K562 (cell line): ENCODE data around the gene MYO3B. TPM values are rescaled to one million over a fixed set of nuclear protein-coding genes. Genes with fewer than 3 reads are reported as not detected.

ENCODE experiments used
- BHLHE40 ChIP-seq: IDR thresholded peaks from 2 replicates; pipeline ENCODE4 v1.6.1; 2011; ENCODE audit warnings: low read length, improper control_type of control experiment
- CEBPG ChIP-seq, 3 experiments: fragments of 200-800 bp in 1 of 3; sonication (Bioruptor generic) in 1 of 3; sonication (generic) in 1 of 3; formaldehyde crosslinking in 1 of 3; IDR thresholded peaks in 2 of 3; conservative IDR thresholded peaks in 1 of 3; 2 replicates each; pipeline versions ENCODE4 v1.6.1 to v1.8.0; 2016 to 2022; ENCODE audit warnings: missing compliant biosample characterization in 2 of 3, missing genetic modification characterization in 2 of 3, mild to moderate bottlenecking in 1 of 3, missing genetic modification reagents in 1 of 3
- DEAF1 ChIP-seq: fragments of 450-650 bp; formaldehyde crosslinking; IDR thresholded peaks from 2 replicates; pipeline ENCODE4 v1.4.0; 2020; ENCODE audit warnings: mild to moderate bottlenecking, moderate library complexity
- EP300 ChIP-seq: IDR thresholded peaks from 2 replicates; pipeline ENCODE4 v1.6.1; 2012; ENCODE audit warnings: low read length, improper control_type of control experiment
- FOSL1 ChIP-seq: fragments of 200-800 bp; sonication (Bioruptor generic); conservative IDR thresholded peaks from 2 replicates; pipeline ENCODE4 v1.6.1; 2016; ENCODE audit warnings: missing genetic modification characterization, missing compliant biosample characterization
- HDAC2 ChIP-seq: fragments of 450-650 bp; IDR thresholded peaks from 2 replicates; pipeline ENCODE4 v1.6.1; 2016; ENCODE audit warnings: mild to moderate bottlenecking
- KLF16 ChIP-seq: IDR thresholded peaks from 2 replicates; pipeline ENCODE4 v1.6.1; 2016; ENCODE audit warnings: antibody characterized with exemption
- PHB2 ChIP-seq: fragments of 450-650 bp; IDR thresholded peaks from 2 replicates; pipeline ENCODE4 v1.6.1; 2017; ENCODE audit warnings: low read depth
- RBM25 ChIP-seq: fragments of 200-400 bp; formaldehyde crosslinking; IDR thresholded peaks from 2 replicates; pipeline ENCODE4 v1.6.1; 2018; ENCODE audit warnings: low read length, low read depth, moderate library complexity; ENCODE audit not compliant: severe bottlenecking
- RREB1 ChIP-seq: fragments of 250-450 bp; sonication (Bioruptor Pico); IDR thresholded peaks from 2 replicates; pipeline ENCODE4 v1.4.0; 2020
- SMAD4 ChIP-seq: fragments of 250-450 bp; sonication (Bioruptor Pico); conservative IDR thresholded peaks from 2 replicates; pipeline ENCODE4 v1.8.0; 2021; ENCODE audit warnings: inconsistent platforms, mild to moderate bottlenecking, moderate library complexity
- STAT5B ChIP-seq: fragments of 250-450 bp; sonication (Bioruptor Pico); IDR thresholded peaks from 2 replicates; pipeline ENCODE4 v1.8.0; 2021; ENCODE audit warnings: mild to moderate bottlenecking, inconsistent platforms
- TCF3 ChIP-seq: sonication (generic); formaldehyde crosslinking; IDR thresholded peaks from 2 replicates; pipeline ENCODE4 v1.4.0; 2020; ENCODE audit warnings: mild to moderate bottlenecking, missing genetic modification reagents
- TEAD1 ChIP-seq, 2 experiments: fragments of 450-650 bp in 1 of 2; sonication (generic) in 1 of 2; formaldehyde crosslinking; IDR thresholded peaks; 2 replicates each; pipeline versions ENCODE4 v1.4.0 to v1.8.0; 2020 to 2022; ENCODE audit warnings: mild to moderate bottlenecking in 2 of 2, missing genetic modification reagents in 1 of 2
- TRIM24 ChIP-seq, 2 experiments: fragments of 450-650 bp; IDR thresholded peaks; 2 replicates each; pipeline ENCODE4 v1.6.1; 2016
- ZNF197 ChIP-seq: fragments of 200-800 bp; sonication (Bioruptor generic); IDR thresholded peaks from 2 replicates; pipeline ENCODE4 v1.6.1; 2016; ENCODE audit warnings: low read depth, missing genetic modification characterization, missing compliant biosample characterization
- ZNF584 ChIP-seq: fragments of 200-800 bp; sonication (Bioruptor generic); IDR thresholded peaks from 2 replicates; pipeline ENCODE4 v1.6.1; 2016; ENCODE audit warnings: low read depth, mild to moderate bottlenecking, missing genetic modification characterization, missing compliant biosample characterization
- polyA plus RNA-seq, 8 experiments: library from polyadenylated mRNA; depleted of rRNA in 4 of 8; stranded (reverse) in 5 of 8; unstranded in 3 of 8; fragments of >200 nt; fragmentation: Nextera tagmentation in 2 of 8; fragmentation: Illumina TruSeq in 1 of 8; extraction: Ambion mirVana in 2 of 8; extraction: Trizol in 1 of 8; gene quantifications; 2 replicates each; pipeline versions ENCODE4 v1.2.1 to v1.2.3, GENCODE V29; 2011 to 2014; ENCODE audit warnings: inconsistent platforms in 1 of 8, missing spikeins in 1 of 8
- total RNA-seq, 7 experiments: library from RNA; depleted of rRNA in 6 of 7; stranded (reverse); fragments of >200 nt in 6 of 7; fragmentation: Illumina TruSeq in 2 of 7; extraction: Trizol in 2 of 7; gene quantifications; 2 replicates each; pipeline versions ENCODE4 v1.2.1 to v1.2.3, GENCODE V29; 2011 to 2021; ENCODE audit warnings: low replicate concordance in 1 of 7

The MYO3B gene
- total and polyA plus RNA-seq, 9 of the 15 experiments (the other 6 are each of a cell fraction or from before 2014, with no cell fraction given) = 2.7 to 6.5 (median 3.6) TPM

GRCh38 chr2:170462433-170463205, 284.7 kb downstream of the MYO3B start (continued):
- TF ChIP-seq RREB1 = peak; percentile 42; the same call in 1 of the 2 replicates
- peak; percentile 97 to 98 for TF ChIP-seq TRIM24 (IDR thresholded peaks at IDR 0.05)
- TF ChIP-seq RBM25 = no peak
- TF ChIP-seq TCF3 (CRISPR knock-in tag) = peak; percentile 85
- TF ChIP-seq SMAD4 = peak; percentile 68
- TF ChIP-seq FOSL1 (tag) = peak; percentile 57
- no peak for TF ChIP-seq PHB2
- TF ChIP-seq HDAC2 = peak; percentile 91; the same call in 1 of the 2 replicates
- 0 out of 2 replicates have a peak, but pooled peaks have one; percentile 29 for TF ChIP-seq BHLHE40
- peak; percentile 69; the same call in 1 of the 2 replicates for TF ChIP-seq ZNF197 (CRISPR knock-in tag)
- TF ChIP-seq KLF16 = peak; percentile 30; the same call in 1 of the 2 replicates
- peak; percentile 92 for TF ChIP-seq EP300
- no peak for TF ChIP-seq DEAF1 (CRISPR knock-in tag)
- TF ChIP-seq ZNF584 = 0 out of 2 replicates have a peak, but pooled peaks have one; percentile 89
- TF ChIP-seq CEBPG (CRISPR knock-in tag; IDR thresholded peaks at IDR 0.05) = peak; percentile 97
- peak; percentile 96 to 99 for TF ChIP-seq CEBPG (tag; conservative IDR thresholded peaks at IDR 0.05 in 1 of 2, IDR thresholded peaks at IDR 0.05 in 1 of 2)
- peak in 1 of 2 experiments; percentile 54; a peak in 1 of 4 replicates for TF ChIP-seq TEAD1 (CRISPR knock-in tag; IDR thresholded peaks at IDR 0.05)
- no peak for TF ChIP-seq STAT5B
